Osteoblast (primary cell): ENCODE data around the gene SEC61A1. TPM values are rescaled to one million over a fixed set of nuclear protein-coding genes. Genes with fewer than 3 reads are reported as not detected.

ENCODE experiments used
- DNase-seq: peaks from one replicate; pipeline ENCODE4 v3.0.0; 2011; ENCODE audit warnings: low spot score, mixed read lengths; ENCODE audit not compliant: insufficient read length; ENCODE audit errors: missing footprints
- H2AFZ ChIP-seq: 2 replicates; pipeline ENCODE4 v1.6.0; 2011; ENCODE audit warnings: mild to moderate bottlenecking, low read length
- H3K27ac ChIP-seq: 2 replicates; pipeline ENCODE4 v1.5.1; 2011; ENCODE audit warnings: mild to moderate bottlenecking, low read depth, low read length, moderate library complexity
- H3K27me3 ChIP-seq: 2 replicates; pipeline ENCODE4 v1.6.0; 2012; ENCODE audit warnings: mild to moderate bottlenecking, control low read depth, inconsistent platforms, low read length, moderate library complexity; ENCODE audit not compliant: insufficient read depth
- H3K36me3 ChIP-seq: 2 replicates; pipeline ENCODE4 v1.5.1; 2011; ENCODE audit warnings: mild to moderate bottlenecking, low read length, control low read depth, moderate library complexity; ENCODE audit not compliant: insufficient read depth
- H3K4me1 ChIP-seq: 2 replicates; pipeline ENCODE4 v1.5.1; 2011; ENCODE audit warnings: mild to moderate bottlenecking, low read length, control low read depth, moderate library complexity; ENCODE audit not compliant: insufficient read depth
- H3K4me2 ChIP-seq: 2 replicates; pipeline ENCODE4 v1.6.0; 2011; ENCODE audit warnings: mild to moderate bottlenecking, low read length; ENCODE audit not compliant: insufficient read depth
- H3K4me3 ChIP-seq: fragments of 200-600 bp; sonication (generic); 3 replicates; pipeline ENCODE4 v1.5.1; 2012; ENCODE audit warnings: mild to moderate bottlenecking, low read length, inconsistent platforms; ENCODE audit not compliant: insufficient read depth
- H3K79me2 ChIP-seq: 2 replicates; pipeline ENCODE4 v1.6.0; 2012; ENCODE audit warnings: mild to moderate bottlenecking, low read length, control low read depth, inconsistent platforms; ENCODE audit not compliant: insufficient read depth
- H3K9me3 ChIP-seq: 2 replicates; pipeline ENCODE4 v1.5.1; 2011; ENCODE audit warnings: low read depth, low read length, control low read depth
- H4K20me1 ChIP-seq: 2 replicates; pipeline ENCODE4 v1.6.0; 2012; ENCODE audit warnings: mild to moderate bottlenecking, low read length, control low read depth; ENCODE audit not compliant: insufficient read depth
- total RNA-seq: library from RNA; depleted of rRNA; stranded (reverse); fragments of >200 nt; gene quantifications from 2 replicates; pipeline ENCODE4 v1.2.3, GENCODE V29; 2012
- TF ChIP-seq, protein P1 (sequence below): IDR thresholded peaks from 2 replicates; pipeline ENCODE4 v1.5.1; 2011; ENCODE audit warnings: mild to moderate bottlenecking, low read depth, low read length, moderate library complexity; ENCODE audit errors: extremely low read depth

The SEC61A1 gene
- total RNA-seq, 1 donor: 355 TPM

DNA sequence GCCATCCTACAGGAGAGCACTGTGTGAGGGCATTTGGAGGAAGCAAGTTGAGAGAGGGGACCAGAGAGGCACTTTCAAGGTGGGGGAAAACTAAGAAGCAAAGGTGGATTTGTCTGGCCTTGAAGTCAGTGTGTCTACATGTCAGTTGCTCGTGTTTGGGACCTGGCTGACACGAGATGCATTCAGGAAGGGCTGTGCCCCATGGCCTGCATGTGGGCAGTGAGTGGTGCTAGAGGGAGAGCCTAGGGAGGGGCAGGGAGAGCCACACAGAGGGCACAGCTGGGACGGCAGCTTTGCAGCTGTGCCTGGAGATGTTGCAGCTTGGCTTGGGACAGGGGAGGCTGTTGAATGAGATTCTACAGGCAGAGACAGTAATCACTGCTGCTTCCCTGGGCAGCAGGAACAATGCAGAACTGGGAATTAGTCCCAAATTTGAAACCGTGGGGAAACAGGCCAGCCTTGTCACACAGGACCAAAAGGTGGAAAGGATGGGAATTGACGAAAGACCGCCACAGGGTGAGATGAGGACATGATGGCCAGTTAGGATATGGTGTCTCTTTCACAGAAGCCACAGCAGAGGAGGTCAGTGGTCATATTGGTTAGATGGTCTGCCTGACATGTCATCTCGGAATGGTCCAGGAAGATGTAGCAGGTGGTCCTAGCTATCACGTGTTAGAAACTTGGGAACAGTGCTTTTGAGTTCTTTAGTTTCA, 10.0 kb downstream of the SEC61A1 start:
- H3K79me2 ChIP-seq: peaks cover 64% of the 10 kb centered on the region
- peak overlapping the region; percentile 87 for H3K27ac ChIP-seq
- H3K4me2 ChIP-seq: peak overlapping the region; percentile 28
- H3K9me3 ChIP-seq: no peaks in the 10 kb centered on the region
- no peak overlapping the region for H2AFZ ChIP-seq
- H4K20me1 ChIP-seq: peaks cover 63% of the 10 kb centered on the region
- peaks cover 86% of the 10 kb centered on the region for H3K36me3 ChIP-seq
- H3K27me3 ChIP-seq: no peaks in the 10 kb centered on the region
- no peak overlapping the region for H3K4me3 ChIP-seq
- TF ChIP-seq, protein P1, sequence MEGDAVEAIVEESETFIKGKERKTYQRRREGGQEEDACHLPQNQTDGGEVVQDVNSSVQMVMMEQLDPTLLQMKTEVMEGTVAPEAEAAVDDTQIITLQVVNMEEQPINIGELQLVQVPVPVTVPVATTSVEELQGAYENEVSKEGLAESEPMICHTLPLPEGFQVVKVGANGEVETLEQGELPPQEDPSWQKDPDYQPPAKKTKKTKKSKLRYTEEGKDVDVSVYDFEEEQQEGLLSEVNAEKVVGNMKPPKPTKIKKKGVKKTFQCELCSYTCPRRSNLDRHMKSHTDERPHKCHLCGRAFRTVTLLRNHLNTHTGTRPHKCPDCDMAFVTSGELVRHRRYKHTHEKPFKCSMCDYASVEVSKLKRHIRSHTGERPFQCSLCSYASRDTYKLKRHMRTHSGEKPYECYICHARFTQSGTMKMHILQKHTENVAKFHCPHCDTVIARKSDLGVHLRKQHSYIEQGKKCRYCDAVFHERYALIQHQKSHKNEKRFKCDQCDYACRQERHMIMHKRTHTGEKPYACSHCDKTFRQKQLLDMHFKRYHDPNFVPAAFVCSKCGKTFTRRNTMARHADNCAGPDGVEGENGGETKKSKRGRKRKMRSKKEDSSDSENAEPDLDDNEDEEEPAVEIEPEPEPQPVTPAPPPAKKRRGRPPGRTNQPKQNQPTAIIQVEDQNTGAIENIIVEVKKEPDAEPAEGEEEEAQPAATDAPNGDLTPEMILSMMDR: no peak
- peaks cover 37% of the 10 kb centered on the region for H3K4me1 ChIP-seq
- DNase-seq: no peak

DNA sequence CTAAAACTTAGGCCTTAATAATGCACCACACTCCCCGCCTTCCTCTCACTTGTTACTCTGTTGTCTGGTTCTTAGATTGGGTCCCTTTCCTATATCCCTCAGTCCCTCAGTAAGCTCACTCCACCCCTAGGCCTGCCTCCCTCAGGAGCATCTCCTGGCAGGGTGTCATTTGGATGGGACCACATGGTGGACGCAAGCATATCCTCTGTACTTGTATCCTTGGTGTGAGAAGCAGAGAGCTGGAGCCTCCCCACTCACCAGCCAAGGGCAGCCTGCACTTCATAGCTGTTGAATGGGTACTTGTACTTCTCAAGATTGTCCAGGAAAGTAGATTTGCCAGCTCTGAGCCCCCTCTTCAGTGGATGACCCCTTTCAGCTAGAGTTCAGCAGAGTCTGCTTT, 11.6 kb downstream of the SEC61A1 start:
- Histone ChIP-seq H4K20me1 (peaks cover 73% of the 10 kb centered on the region), H3K27ac (peak overlapping the region; percentile 0), H3K79me2 (peaks cover 69% of the 10 kb centered on the region), H3K4me1 (peaks cover 33% of the 10 kb centered on the region), H3K4me2 (no peak overlapping the region), H3K9me3 (no peaks in the 10 kb centered on the region), H3K27me3 (no peaks in the 10 kb centered on the region), H3K36me3 (peaks cover 89% of the 10 kb centered on the region), H2AFZ (no peak overlapping the region), H3K4me3 (no peak overlapping the region)
- TF ChIP-seq, protein P1: no peak
- DNase-seq: no peak

DNA sequence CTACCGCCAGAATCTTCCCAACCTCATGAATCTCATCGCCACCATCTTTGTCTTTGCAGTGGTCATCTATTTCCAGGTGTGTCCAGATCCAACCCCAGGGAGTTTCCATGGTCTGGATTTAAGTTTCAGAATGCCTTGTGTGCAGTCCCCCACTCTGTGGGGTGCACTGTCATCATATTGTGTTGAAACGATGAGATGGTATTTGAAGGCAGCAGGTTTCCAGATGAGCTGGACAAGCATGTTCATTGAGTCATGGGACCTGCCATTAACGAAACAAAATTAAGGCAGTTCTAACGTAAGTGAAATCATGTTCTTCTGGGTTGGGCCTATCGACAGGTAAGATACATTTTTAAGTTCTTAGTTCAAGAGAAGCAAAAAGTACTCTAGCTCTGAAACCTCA, 12.7 kb downstream of the SEC61A1 start:
- Histone ChIP-seq H3K36me3 (peaks cover 92% of the 10 kb centered on the region), H3K27ac (peak overlapping the region; percentile 12), H4K20me1 (peaks cover 72% of the 10 kb centered on the region), H3K4me2 (no peak overlapping the region), H2AFZ (no peak overlapping the region), H3K4me1 (peaks cover 25% of the 10 kb centered on the region), H3K9me3 (no peaks in the 10 kb centered on the region), H3K79me2 (peaks cover 77% of the 10 kb centered on the region), H3K27me3 (no peaks in the 10 kb centered on the region), H3K4me3 (no peak overlapping the region)
- no peak for DNase-seq
- TF ChIP-seq, protein P1: no peak

DNA sequence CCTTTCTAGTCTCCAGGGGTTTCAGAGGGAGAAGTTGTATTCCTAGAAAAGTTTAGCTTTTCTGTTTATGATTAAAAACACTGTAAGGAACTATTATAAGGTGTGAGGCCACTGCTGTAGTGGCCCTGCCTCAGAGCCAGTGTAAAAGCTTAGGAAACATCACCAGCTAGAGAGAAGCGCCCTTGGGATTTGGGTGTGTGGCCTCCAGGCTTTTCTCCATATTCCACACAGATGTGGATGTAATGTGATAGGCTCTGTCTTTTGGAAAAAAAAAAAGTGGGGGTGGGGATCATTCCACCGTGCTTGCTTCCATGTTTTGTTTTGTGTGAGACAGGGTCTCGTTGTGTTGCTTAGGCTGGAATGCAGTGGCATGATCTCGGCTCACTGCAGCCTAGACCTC, 13.9 kb downstream of the SEC61A1 start:
- DNase-seq: no peak
- Histone ChIP-seq H3K36me3 (peaks cover 98% of the 10 kb centered on the region), H3K27ac (no peak overlapping the region), H2AFZ (no peak overlapping the region), H4K20me1 (peaks cover 76% of the 10 kb centered on the region), H3K27me3 (no peaks in the 10 kb centered on the region), H3K79me2 (peaks cover 89% of the 10 kb centered on the region), H3K9me3 (no peaks in the 10 kb centered on the region), H3K4me3 (no peak overlapping the region), H3K4me1 (peaks cover 15% of the 10 kb centered on the region), H3K4me2 (no peak overlapping the region)
- TF ChIP-seq, protein P1: no peak
